Astrocyte (in vitro differentiated cells and primary cell): ENCODE measurements around the gene MVD. TPM values are rescaled to one million over a fixed set of nuclear protein-coding genes. Genes with fewer than 3 reads are reported as not detected.

Experiments
- DNase-seq: peaks from one replicate; pipeline ENCODE4 v3.0.0-alpha.2; 2010; ENCODE audit warnings: low read depth
- FAIRE-seq: peaks from 2 replicates; lab custom pipeline; 2011; peaks lifted over from hg19 to GRCh38; lab: Jason Lieb, UNC
- H2AFZ ChIP-seq: 2 replicates; pipeline ENCODE4 v1.6.0; 2012; ENCODE audit warnings: low read depth, low read length, inconsistent platforms
- H3K27ac ChIP-seq: 2 replicates; pipeline ENCODE4 v1.5.1; 2011; ENCODE audit warnings: low read depth, low read length, inconsistent platforms
- H3K27me3 ChIP-seq: 2 replicates; pipeline ENCODE4 v1.6.0; 2011; ENCODE audit warnings: low read length, inconsistent platforms; ENCODE audit not compliant: insufficient read depth
- H3K36me3 ChIP-seq: 2 replicates; pipeline ENCODE4 v1.5.1; 2011; ENCODE audit warnings: low read length, inconsistent platforms; ENCODE audit not compliant: insufficient read depth
- H3K4me1 ChIP-seq: 2 replicates; pipeline ENCODE4 v1.5.1; 2011; ENCODE audit warnings: low read length, inconsistent platforms; ENCODE audit not compliant: insufficient read depth
- H3K4me2 ChIP-seq: 2 replicates; pipeline ENCODE4 v1.6.0; 2012; ENCODE audit warnings: low read length, inconsistent platforms
- H3K4me3 ChIP-seq: 2 replicates; pipeline ENCODE4 v1.5.1; 2011; ENCODE audit warnings: low read depth, mild to moderate bottlenecking, low read length, inconsistent platforms; ENCODE audit not compliant: insufficient read depth
- H3K79me2 ChIP-seq: 2 replicates; pipeline ENCODE4 v1.6.0; 2012; ENCODE audit warnings: mild to moderate bottlenecking, low read length, inconsistent platforms; ENCODE audit not compliant: insufficient read depth
- H3K9ac ChIP-seq: 2 replicates; pipeline ENCODE4 v1.6.0; 2012; ENCODE audit warnings: mild to moderate bottlenecking, low read length, inconsistent platforms
- H3K9me3 ChIP-seq: 2 replicates; pipeline ENCODE4 v1.5.1; 2012; ENCODE audit warnings: low read depth, mild to moderate bottlenecking, low read length, inconsistent platforms; ENCODE audit not compliant: insufficient read depth
- H4K20me1 ChIP-seq: 2 replicates; pipeline ENCODE4 v1.6.0; 2012; ENCODE audit warnings: low read length, inconsistent platforms; ENCODE audit not compliant: insufficient read depth
- H3K27ac Mint-ChIP-seq: one replicate; pipeline ENCODE4 v1.8.0; 2021; ENCODE audit warnings: mild to moderate bottlenecking, mixed read lengths; ENCODE audit not compliant: unreplicated experiment
- H3K27me3 Mint-ChIP-seq: one replicate; pipeline ENCODE4 v1.8.0; 2021; ENCODE audit warnings: low read depth, mixed read lengths; ENCODE audit not compliant: unreplicated experiment
- H3K36me3 Mint-ChIP-seq: one replicate; pipeline ENCODE4 v1.8.0; 2021; ENCODE audit warnings: low read depth, mixed read lengths; ENCODE audit not compliant: unreplicated experiment
- H3K4me1 Mint-ChIP-seq: one replicate; pipeline ENCODE4 v1.8.0; 2021; ENCODE audit warnings: low read depth, mixed read lengths; ENCODE audit not compliant: unreplicated experiment
- H3K4me3 Mint-ChIP-seq: one replicate; pipeline ENCODE4 v1.8.0; 2021; ENCODE audit warnings: mild to moderate bottlenecking, moderate library complexity, mixed read lengths; ENCODE audit not compliant: unreplicated experiment
- H3K9me3 Mint-ChIP-seq: one replicate; pipeline ENCODE4 v1.8.0; 2021; ENCODE audit warnings: mild to moderate bottlenecking, mixed read lengths; ENCODE audit not compliant: unreplicated experiment
- EZH2 ChIP-seq: IDR thresholded peaks from 2 replicates; pipeline ENCODE4 v1.6.1; 2012; ENCODE audit warnings: mild to moderate bottlenecking, low read length, inconsistent platforms; ENCODE audit not compliant: insufficient read depth
- total RNA-seq: library from RNA; stranded (reverse); gene quantifications from 2 replicates; pipeline ENCODE4 v1.2.1, GENCODE V29; 2021
- TF ChIP-seq, protein P1 (sequence below): IDR thresholded peaks from 2 replicates; pipeline ENCODE4 v1.5.1; 2011; ENCODE audit warnings: low read depth, mild to moderate bottlenecking, inconsistent platforms, low read length, moderate library complexity; ENCODE audit not compliant: insufficient read depth

Gene MVD
- total RNA-seq, 1 donor from 2014 or later: 63.9 TPM

DNA sequence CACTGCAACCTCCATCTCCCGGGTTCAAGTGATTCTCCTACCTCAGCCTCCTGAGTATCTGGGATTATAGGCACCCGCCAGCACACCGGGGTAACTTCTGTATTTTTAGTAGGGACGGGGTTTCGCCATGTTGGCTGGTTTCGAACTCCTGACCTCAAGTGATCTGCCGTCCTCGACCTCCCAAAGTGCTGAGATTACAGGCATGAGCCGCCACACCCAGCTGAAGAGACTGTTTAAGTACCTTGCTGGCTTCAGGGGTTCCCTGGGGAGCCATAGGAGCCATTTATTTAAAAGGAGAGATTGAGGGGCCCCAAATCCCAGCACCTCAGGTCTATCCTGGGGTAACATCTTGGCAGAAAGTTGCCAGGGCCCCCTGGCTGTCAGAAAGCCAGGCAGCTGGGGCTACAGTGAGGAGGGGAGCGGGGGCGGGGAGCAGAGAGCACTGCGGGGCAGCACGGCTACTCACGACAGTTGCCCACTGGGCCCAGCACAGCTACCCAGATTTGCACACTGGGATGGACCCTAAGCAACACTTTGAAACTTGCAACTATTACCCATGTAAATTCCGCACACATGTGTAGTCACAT is 21.8 kb upstream of the MVD start:
- Mint-ChIP-seq H3K4me1 (no peaks in the 10 kb centered on the region), H3K9me3 (no peaks in the 10 kb centered on the region), H3K27ac (no peak overlapping the region), H3K36me3 (no peaks in the 10 kb centered on the region), H3K27me3 (peaks cover 31% of the 10 kb centered on the region), H3K4me3 (no peak overlapping the region)
- Histone ChIP-seq H3K4me2 (no peak overlapping the region), H3K27ac (no peak overlapping the region), H3K4me1 (peaks cover 10% of the 10 kb centered on the region), H3K36me3 (no peaks in the 10 kb centered on the region), H3K9me3 (no peaks in the 10 kb centered on the region), H3K4me3 (no peak overlapping the region), H3K79me2 (no peaks in the 10 kb centered on the region), H4K20me1 (peaks cover 6% of the 10 kb centered on the region), H3K9ac (no peak overlapping the region), H3K27me3 (peaks cover 8% of the 10 kb centered on the region), H2AFZ (no peak overlapping the region)
- DNase-seq (no peak), FAIRE-seq (no peak)
- TF ChIP-seq, protein P1, sequence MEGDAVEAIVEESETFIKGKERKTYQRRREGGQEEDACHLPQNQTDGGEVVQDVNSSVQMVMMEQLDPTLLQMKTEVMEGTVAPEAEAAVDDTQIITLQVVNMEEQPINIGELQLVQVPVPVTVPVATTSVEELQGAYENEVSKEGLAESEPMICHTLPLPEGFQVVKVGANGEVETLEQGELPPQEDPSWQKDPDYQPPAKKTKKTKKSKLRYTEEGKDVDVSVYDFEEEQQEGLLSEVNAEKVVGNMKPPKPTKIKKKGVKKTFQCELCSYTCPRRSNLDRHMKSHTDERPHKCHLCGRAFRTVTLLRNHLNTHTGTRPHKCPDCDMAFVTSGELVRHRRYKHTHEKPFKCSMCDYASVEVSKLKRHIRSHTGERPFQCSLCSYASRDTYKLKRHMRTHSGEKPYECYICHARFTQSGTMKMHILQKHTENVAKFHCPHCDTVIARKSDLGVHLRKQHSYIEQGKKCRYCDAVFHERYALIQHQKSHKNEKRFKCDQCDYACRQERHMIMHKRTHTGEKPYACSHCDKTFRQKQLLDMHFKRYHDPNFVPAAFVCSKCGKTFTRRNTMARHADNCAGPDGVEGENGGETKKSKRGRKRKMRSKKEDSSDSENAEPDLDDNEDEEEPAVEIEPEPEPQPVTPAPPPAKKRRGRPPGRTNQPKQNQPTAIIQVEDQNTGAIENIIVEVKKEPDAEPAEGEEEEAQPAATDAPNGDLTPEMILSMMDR: no peak
- TF ChIP-seq EZH2: no peak

DNA sequence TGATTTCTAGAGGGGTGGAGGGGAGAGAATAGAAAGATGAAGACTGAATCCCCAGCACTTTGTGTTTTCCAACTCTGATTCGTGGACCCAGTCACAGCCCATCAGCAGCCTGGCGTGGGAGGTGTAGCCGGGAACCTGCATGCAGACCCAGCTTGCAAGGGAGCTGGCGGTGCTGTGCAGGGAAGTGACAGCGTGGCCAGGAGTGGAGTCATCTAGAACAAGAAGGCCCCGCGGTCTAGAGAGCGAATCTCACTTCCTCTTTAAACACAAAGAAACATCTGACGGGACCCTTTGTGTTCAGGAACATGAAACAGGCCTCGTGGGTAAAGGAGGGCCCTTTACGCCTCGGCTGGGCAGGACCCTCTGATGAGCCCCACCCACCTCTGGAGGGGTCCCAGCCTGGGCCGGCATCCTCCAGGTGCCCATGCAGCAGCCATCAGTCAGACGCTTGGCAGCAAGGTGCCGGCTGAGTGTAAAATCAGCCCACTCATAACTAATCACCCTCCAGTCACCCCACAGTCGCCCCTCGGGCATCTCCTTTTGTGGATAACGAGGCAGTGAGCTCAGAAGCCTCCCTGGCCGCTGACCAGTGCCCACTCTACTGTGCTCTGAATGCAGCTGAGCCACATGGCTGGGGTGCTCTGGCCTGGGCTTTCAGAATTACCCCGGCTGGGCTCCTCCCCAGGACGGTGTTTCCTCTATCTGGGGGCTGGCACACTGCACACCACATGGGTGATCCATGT is 19.0 kb upstream of the MVD start:
- Histone ChIP-seq H3K4me3 (no peak overlapping the region), H3K9ac (no peak overlapping the region), H3K9me3 (no peaks in the 10 kb centered on the region), H3K4me2 (peak overlapping the region; percentile 3), H3K27me3 (peaks cover 12% of the 10 kb centered on the region), H3K27ac (no peak overlapping the region), H3K36me3 (no peaks in the 10 kb centered on the region), H3K79me2 (no peaks in the 10 kb centered on the region), H3K4me1 (peaks cover 9% of the 10 kb centered on the region), H2AFZ (no peak overlapping the region), H4K20me1 (peaks cover 3% of the 10 kb centered on the region)
- Mint-ChIP-seq H3K27me3 (peaks cover 14% of the 10 kb centered on the region), H3K4me3 (no peak overlapping the region), H3K9me3 (no peaks in the 10 kb centered on the region), H3K27ac (no peak overlapping the region), H3K4me1 (no peaks in the 10 kb centered on the region), H3K36me3 (no peaks in the 10 kb centered on the region)
- DNase-seq (no peak), FAIRE-seq (no peak)
- no peak for TF ChIP-seq EZH2
- TF ChIP-seq, protein P1: no peak
